Neural cell (in vitro differentiated cells): Measurements from ENCODE around the gene ZNF862. TPM values are rescaled to one million over a fixed set of nuclear protein-coding genes. Genes with fewer than 3 reads are reported as not detected.

Source experiments
- H2AFZ ChIP-seq: fragments of 200-600, 300-800 bp; sonication (generic), shearing (Covaris generic); 2 replicates; pipeline ENCODE4 v1.6.0; 2014; ENCODE audit warnings: low read depth, mild to moderate bottlenecking, antibody characterized with exemption, low read length, moderate library complexity
- H3F3A ChIP-seq: fragments of 200-600 bp; shearing (Covaris generic); 2 replicates; pipeline ENCODE4 v1.6.1; 2016; ENCODE audit warnings: mild to moderate bottlenecking, moderate library complexity, mixed read lengths, antibody characterized with exemption, low read length; ENCODE audit not compliant: insufficient read depth, poor library complexity, severe bottlenecking
- H3K27ac ChIP-seq: fragments of 200-600, 300-800 bp; sonication (generic), shearing (Covaris generic); 2 replicates; pipeline ENCODE4 v1.5.1; 2014; ENCODE audit warnings: mild to moderate bottlenecking, low read length, moderate library complexity
- H3K27me3 ChIP-seq: fragments of 300-800, 200-600 bp; sonication (generic), shearing (Covaris generic); 2 replicates; pipeline ENCODE4 v1.6.0; 2014; ENCODE audit warnings: mild to moderate bottlenecking, low read depth, low read length, moderate library complexity; ENCODE audit not compliant: insufficient read depth
- H3K36me3 ChIP-seq: fragments of 300-800, 200-600 bp; sonication (generic), shearing (Covaris generic); 2 replicates; pipeline ENCODE4 v1.5.1; 2014; ENCODE audit warnings: mild to moderate bottlenecking, antibody characterized with exemption, low read length, moderate library complexity; ENCODE audit not compliant: insufficient read depth
- H3K4me2 ChIP-seq: fragments of 300-800, 200-600 bp; sonication (generic), shearing (Covaris generic); 2 replicates; pipeline ENCODE4 v1.6.0; 2014; ENCODE audit warnings: mild to moderate bottlenecking, low read length
- H3K4me3 ChIP-seq: fragments of 300-800, 200-600 bp; sonication (generic), shearing (Covaris generic); 2 replicates; pipeline ENCODE4 v1.5.1; 2014; ENCODE audit warnings: mild to moderate bottlenecking, low read length, moderate library complexity
- H3K79me2 ChIP-seq: fragments of 200-600 bp; shearing (Covaris generic); replicated peaks from 2 replicates; pipeline ENCODE4 v1.6.0; 2014; ENCODE audit warnings: mild to moderate bottlenecking, low read length, moderate library complexity; ENCODE audit not compliant: insufficient read depth
- H3K9ac ChIP-seq: fragments of 300-800, 200-600 bp; sonication (generic), shearing (Covaris generic); 2 replicates; pipeline ENCODE4 v1.6.1; 2016; ENCODE audit warnings: mild to moderate bottlenecking, low read length, mixed read lengths
- H3K9me2 ChIP-seq: fragments of 200-600 bp; shearing (Covaris generic); 2 replicates; pipeline ENCODE4 v1.6.1; 2016; ENCODE audit warnings: mild to moderate bottlenecking, low read length, mixed read lengths; ENCODE audit not compliant: insufficient read depth
- H3K9me3 ChIP-seq: fragments of 200-600, 300-800 bp; sonication (generic), shearing (Covaris generic); 2 replicates; pipeline ENCODE4 v1.6.1; 2016; ENCODE audit warnings: mild to moderate bottlenecking, mixed run types, low read length, moderate library complexity, mixed read lengths
- H4K20me1 ChIP-seq: fragments of 200-600 bp; shearing (Covaris generic); 2 replicates; pipeline ENCODE4 v1.6.1; 2016; ENCODE audit warnings: mild to moderate bottlenecking, mixed run types; ENCODE audit not compliant: insufficient read depth
- CTCF ChIP-seq: fragments of 450-650 bp; IDR thresholded peaks from 2 replicates; pipeline ENCODE4 v1.5.1; 2014; ENCODE audit warnings: antibody characterized with exemption, mild to moderate bottlenecking, moderate library complexity; ENCODE audit not compliant: poor library complexity, severe bottlenecking
- EP300 ChIP-seq: fragments of 450-650 bp; conservative IDR thresholded peaks from 2 replicates; pipeline ENCODE4 v1.6.1; 2014; ENCODE audit warnings: antibody characterized with exemption, mild to moderate bottlenecking, moderate library complexity; ENCODE audit not compliant: poor library complexity, severe bottlenecking
- EZH2 ChIP-seq: fragments of 200-600, 300-800 bp; shearing (Covaris generic), sonication (generic); IDR thresholded peaks from 2 replicates; pipeline ENCODE4 v1.6.1; 2014; ENCODE audit warnings: antibody characterized with exemption, low read length, borderline replicate concordance, mild to moderate bottlenecking; ENCODE audit not compliant: insufficient read depth, poor library complexity, severe bottlenecking
- MXI1 ChIP-seq: fragments of 450-650 bp; conservative IDR thresholded peaks from 2 replicates; pipeline ENCODE4 v1.6.1; 2014; ENCODE audit warnings: antibody characterized with exemption, mild to moderate bottlenecking; ENCODE audit not compliant: poor library complexity, severe bottlenecking
- POLR2AphosphoS5 ChIP-seq: IDR thresholded peaks from 2 replicates; pipeline ENCODE4 v1.6.1; 2012
- RAD21 ChIP-seq: fragments of 450-650 bp; conservative IDR thresholded peaks from 2 replicates; pipeline ENCODE4 v1.6.1; 2014; ENCODE audit warnings: antibody characterized with exemption, mild to moderate bottlenecking, moderate library complexity
- REST ChIP-seq: IDR thresholded peaks from 2 replicates; pipeline ENCODE4 v1.6.1; 2012; ENCODE audit warnings: borderline replicate concordance
- SMC3 ChIP-seq: fragments of 450-650 bp; conservative IDR thresholded peaks from 2 replicates; pipeline ENCODE4 v1.6.1; 2014; ENCODE audit warnings: antibody characterized with exemption, mild to moderate bottlenecking, moderate library complexity; ENCODE audit not compliant: poor library complexity
- TAF1 ChIP-seq: IDR thresholded peaks from 2 replicates; pipeline ENCODE4 v1.6.1; 2012; ENCODE audit warnings: low read depth
- polyA plus RNA-seq: library from polyadenylated mRNA; depleted of rRNA; stranded (reverse); fragments of >200 nt; gene quantifications from 2 replicates; pipeline ENCODE4 v1.2.3, GENCODE V29; 2014

ZNF862 gene
- polyA plus RNA-seq, 1 donor from 2014 or later: 19.0 TPM

- Histone ChIP-seq H3K9me2 (no peaks in the 10 kb centered on the region), H3K36me3 (no peaks in the 10 kb centered on the region), H3K4me3 (no peak overlapping the region), H4K20me1 (no peaks in the 10 kb centered on the region), H3K79me2 (no peaks in the 10 kb centered on the region), H3K9me3 (no peaks in the 10 kb centered on the region), H3K4me2 (no peak overlapping the region), H3F3A (no peaks in the 10 kb centered on the region), H2AFZ (no peak overlapping the region), H3K9ac (no peak overlapping the region), H3K27ac (no peak overlapping the region), H3K27me3 (no peaks in the 10 kb centered on the region)
- no peak for TF ChIP-seq EZH2
- TF ChIP-seq RAD21: no peak
- TF ChIP-seq TAF1: no peak
- TF ChIP-seq EP300: no peak
- TF ChIP-seq REST: no peak
- TF ChIP-seq CTCF: no peak
- no peak for TF ChIP-seq SMC3
- TF ChIP-seq MXI1: no peak
- no peak for TF ChIP-seq POLR2AphosphoS5
Observed at GRCh38 chr7:149809215-149809614, 29.0 kb upstream of the ZNF862 start.

GRCh38 chr7:149811221-149811620 is 27.0 kb upstream of the ZNF862 start:
- Histone ChIP-seq H4K20me1 (no peaks in the 10 kb centered on the region), H3K36me3 (no peaks in the 10 kb centered on the region), H3K4me2 (no peak overlapping the region), H2AFZ (no peak overlapping the region), H3K27me3 (no peaks in the 10 kb centered on the region), H3K27ac (no peak overlapping the region), H3K9me3 (no peaks in the 10 kb centered on the region), H3F3A (no peaks in the 10 kb centered on the region), H3K9me2 (no peaks in the 10 kb centered on the region), H3K79me2 (no peaks in the 10 kb centered on the region), H3K9ac (no peak overlapping the region), H3K4me3 (no peak overlapping the region)
- no peak for TF ChIP-seq EZH2
- no peak for TF ChIP-seq CTCF
- no peak for TF ChIP-seq REST
- no peak for TF ChIP-seq TAF1
- TF ChIP-seq RAD21: no peak
- TF ChIP-seq POLR2AphosphoS5: no peak
